ENCODE results near the gene HSD11B2. TPM values are rescaled to one million over a fixed set of nuclear protein-coding genes. Genes with fewer than 3 reads are reported as not detected.

The HSD11B2 gene
- total RNA-seq, 2 donors from 2014 or later: 723 to 1,005 TPM

- ATAC-seq: peak; percentile 12
- peak; percentile 50 to 62 for DNase-seq
- intact Hi-C loops (cut with DNase I, micrococcal nuclease): loop anchor here in 1 of 2 donors (5.0 kb wide), 1 partner anchor 33 kb away; no protein-coding TSS in a partner anchor
Measured at GRCh38 chr16:67460168-67460567, 29.2 kb downstream of the HSD11B2 start.

GRCh38 chr16:67460961-67461360 is 30.0 kb downstream of the HSD11B2 start:
- DNase-seq (no peak), ATAC-seq (no peak)
- intact Hi-C loops (cut with DNase I, micrococcal nuclease): loop anchor here in 1 of 2 donors (5.0 kb wide), 1 partner anchor 34 kb away; no protein-coding TSS in a partner anchor

GRCh38 chr16:67461600-67462278 is 30.8 kb downstream of the HSD11B2 start:
- DNase-seq: peak; percentile 87 to 97
- intact Hi-C loops (cut with DNase I, micrococcal nuclease): loop anchor here in 1 of 2 donors (5.0 kb wide), 1 partner anchor 34 kb away; no protein-coding TSS in a partner anchor
- peak; percentile 64 for ATAC-seq

- intact Hi-C loops (cut with DNase I, micrococcal nuclease): loop anchor here in 1 of 2 donors (5.0 kb wide), 1 partner anchor 35 kb away; no protein-coding TSS in a partner anchor
- ATAC-seq (no peak), DNase-seq (no peak)
Measured at GRCh38 chr16:67462279-67462655, 31.3 kb downstream of the HSD11B2 start.

- intact Hi-C loops (cut with DNase I, micrococcal nuclease): loop anchor here in 1 of 2 donors (5.0 kb wide), 1 partner anchor 36 kb away; no protein-coding TSS in a partner anchor
- ATAC-seq: peak; percentile 42
- DNase-seq: peak; percentile 76 to 84
Measured at GRCh38 chr16:67463059-67463458, 32.1 kb downstream of the HSD11B2 start.

GRCh38 chr16:67463691-67464090 is 32.8 kb downstream of the HSD11B2 start:
- DNase-seq (no peak), ATAC-seq (no peak)
- intact Hi-C loops (cut with DNase I, micrococcal nuclease): loop anchor here in 1 of 2 donors (5.0 kb wide), 1 partner anchor 36 kb away; no protein-coding TSS in a partner anchor

- intact Hi-C loops (cut with DNase I, micrococcal nuclease): loop anchor here in 1 of 2 donors (5.0 kb wide), 1 partner anchor 37 kb away; no protein-coding TSS in a partner anchor
- no peak for ATAC-seq
Measured at GRCh38 chr16:67464565-67464964, 33.6 kb downstream of the HSD11B2 start.

GRCh38 chr16:67466581-67466980 is 35.7 kb downstream of the HSD11B2 start:
- intact Hi-C loops (cut with DNase I, micrococcal nuclease): no loop called here
- DNase-seq (no peak), ATAC-seq (no peak)

More at GRCh38 chr16:67464565-67464964, 33.6 kb downstream of the HSD11B2 start:
- no peak for DNase-seq

- intact Hi-C loops (cut with DNase I, micrococcal nuclease): no loop called here
Measured at GRCh38 chr16:67468731-67469130, 37.8 kb downstream of the HSD11B2 start.

GRCh38 chr16:67470359-67470758 is 39.4 kb downstream of the HSD11B2 start:
- ATAC-seq: no peak
- DNase-seq: no peak
- intact Hi-C loops (cut with DNase I, micrococcal nuclease): no loop called here

More at GRCh38 chr16:67468731-67469130, 37.8 kb downstream of the HSD11B2 start:
- no peak for ATAC-seq
- DNase-seq: no peak

GRCh38 chr16:67471758-67472384 is 41.0 kb downstream of the HSD11B2 start:
- intact Hi-C loops (cut with DNase I, micrococcal nuclease): no loop called here
- DNase-seq (no peak), ATAC-seq (no peak)

- intact Hi-C loops (cut with DNase I, micrococcal nuclease): no loop called here
- peak; percentile 64 for ATAC-seq
- DNase-seq: peak in 1 of 2 donors; percentile 50
Measured at GRCh38 chr16:67474551-67475455, 43.9 kb downstream of the HSD11B2 start.

- ATAC-seq (no peak), DNase-seq (no peak)
- intact Hi-C loops (cut with DNase I, micrococcal nuclease): no loop called here
Measured at GRCh38 chr16:67477960-67478554, 47.1 kb downstream of the HSD11B2 start.

GRCh38 chr16:67480833-67481560 is 50.1 kb downstream of the HSD11B2 start, which contains the start of gene ATP6V0D1:
Gene ATP6V0D1 (minus strand): TSS chr16:67481157. CDS start chr16:67481086, 71 bp downstream.
- intact Hi-C loops (cut with DNase I, micrococcal nuclease): no loop called here
- ATAC-seq (peak; percentile 90), DNase-seq (peak; percentile 98 to 100)

GRCh38 chr16:67481561-67482232 is 50.8 kb downstream of the HSD11B2 start:
- peak; percentile 76 to 79 for DNase-seq
- ATAC-seq: peak; percentile 36
- intact Hi-C loops (cut with DNase I, micrococcal nuclease): no loop called here

- DNase-seq (peak in 1 of 2 donors; percentile 24), ATAC-seq (no peak)
- intact Hi-C loops (cut with DNase I, micrococcal nuclease): no loop called here
Measured at GRCh38 chr16:67482233-67482924, 51.5 kb downstream of the HSD11B2 start.

- intact Hi-C loops (cut with DNase I, micrococcal nuclease): no loop called here
- no peak for ATAC-seq
- no peak for DNase-seq
Measured at GRCh38 chr16:67483150-67483549, 52.2 kb downstream of the HSD11B2 start, which contains the start of gene AGRP. Gene AGRP (minus strand): TSS chr16:67483547. CDS start chr16:67483398, 149 bp downstream.
